ENCODE data around the gene COL18A1.
"Not testable (repeated sequence)": the region's sequence is repeated elsewhere in the genome, so short reads cannot be mapped to it uniquely, and the experiment has no call there.

Gene COL18A1

GRCh38 chr21:45494851-45495680, 90.1 kb downstream of the COL18A1 start:
- DNase-seq (ENCODE audit: low read depth) = no peak

GRCh38 chr21:45496151-45496967, 91.4 kb downstream of the COL18A1 start:
- DNase-seq (ENCODE audit: low read depth) = no peak

GRCh38 chr21:45496968-45497845, 92.2 kb downstream of the COL18A1 start:
- DNase-seq (ENCODE audit: low read depth) = no peak

- no peak for DNase-seq (ENCODE audit: low read depth)
Observed at GRCh38 chr21:45497846-45498645, 93.1 kb downstream of the COL18A1 start.

GRCh38 chr21:45498646-45499000, 93.7 kb downstream of the COL18A1 start:
- DNase-seq (ENCODE audit: low read depth) = no peak

GRCh38 chr21:45499201-45499750, 94.3 kb downstream of the COL18A1 start:
- no peak for DNase-seq (ENCODE audit: low read depth)

- DNase-seq (ENCODE audit: low read depth) = no peak
Observed at GRCh38 chr21:45499970-45500577, 95.1 kb downstream of the COL18A1 start.

- not testable (repeated sequence) for DNase-seq (ENCODE audit: low read depth)
Observed at GRCh38 chr21:45501081-45502005, 96.4 kb downstream of the COL18A1 start.

GRCh38 chr21:45502006-45502345, 97.0 kb downstream of the COL18A1 start:
- no peak for DNase-seq (ENCODE audit: low read depth)

- no peak for DNase-seq (ENCODE audit: low read depth)
Observed at GRCh38 chr21:45502600-45502999, 97.6 kb downstream of the COL18A1 start.

- not testable (repeated sequence) for DNase-seq (ENCODE audit: low read depth)
Observed at GRCh38 chr21:45503226-45503625, 98.3 kb downstream of the COL18A1 start.

- no peak for DNase-seq (ENCODE audit: low read depth)
Observed at GRCh38 chr21:45504021-45504515, 99.1 kb downstream of the COL18A1 start.

GRCh38 chr21:45504516-45505415, 99.8 kb downstream of the COL18A1 start:
- no peak for DNase-seq (ENCODE audit: low read depth)

- DNase-seq (ENCODE audit: low read depth) = no peak
Observed at GRCh38 chr21:45505416-45506021, 100.6 kb downstream of the COL18A1 start.

- DNase-seq (ENCODE audit: low read depth) = no peak
Observed at GRCh38 chr21:45506241-45506817, 101.4 kb downstream of the COL18A1 start.

GRCh38 chr21:45506836-45507522, 102.0 kb downstream of the COL18A1 start:
- no peak for DNase-seq (ENCODE audit: low read depth)

GRCh38 chr21:45507523-45507875, 102.5 kb downstream of the COL18A1 start:
- DNase-seq (ENCODE audit: low read depth) = no peak
